SKM-1 treated with dmso at 0.1 percent for 144 hours (cell line): ENCODE measurements around the gene FARS2.

Experiments used
- DNase-seq: peaks from one replicate; lab custom pipeline; 2025; ENCODE audit not compliant: unreplicated experiment; lab: John Stamatoyannopoulos, UW

FARS2 gene

GRCh38 chr6:5746053-5746758 is 484.9 kb downstream of the FARS2 start:
- DNase-seq = no peak

GRCh38 chr6:5746759-5747130 is 485.4 kb downstream of the FARS2 start:
- no peak for DNase-seq

- DNase-seq = no peak
Measured at GRCh38 chr6:5747379-5747778, 486.1 kb downstream of the FARS2 start.

DNA sequence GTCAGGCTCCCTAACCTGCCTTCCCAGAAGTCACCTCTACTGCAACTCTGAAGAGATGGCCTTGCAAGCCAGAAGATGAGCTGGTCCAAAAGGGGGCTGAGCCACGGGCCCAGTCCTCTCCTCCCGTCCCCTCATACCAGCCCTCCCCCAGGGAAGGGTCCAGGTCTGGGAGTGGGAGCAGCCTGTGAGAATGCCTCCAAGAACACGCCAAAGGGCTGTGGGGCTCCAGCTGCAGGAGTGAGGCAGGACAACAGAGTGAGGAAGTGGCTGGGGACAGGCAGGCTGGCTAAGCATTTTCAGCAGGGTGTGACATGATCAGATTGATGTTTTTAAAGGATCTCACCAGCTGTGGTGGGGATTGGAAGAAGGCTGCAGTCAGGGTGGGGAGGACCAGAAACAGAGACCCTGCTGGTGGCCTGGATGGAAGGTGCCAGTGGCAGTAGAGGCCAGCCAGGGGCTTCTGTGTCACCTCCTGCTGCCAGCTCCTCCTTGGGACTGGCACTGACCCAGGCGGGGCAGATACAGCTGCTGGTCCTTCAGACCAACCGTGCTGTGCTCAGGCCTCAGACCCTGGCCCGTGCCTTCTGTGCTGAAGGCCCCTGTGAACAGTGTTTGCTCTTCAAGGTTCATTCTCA is 487.8 kb downstream of the FARS2 start:
- no peak for DNase-seq

GRCh38 chr6:5749651-5750215 is 488.4 kb downstream of the FARS2 start:
- DNase-seq = no peak

GRCh38 chr6:5751525-5752390 is 490.4 kb downstream of the FARS2 start:
- no peak for DNase-seq

- no peak for DNase-seq
Measured at GRCh38 chr6:5752391-5752680, 491.0 kb downstream of the FARS2 start.

- no peak for DNase-seq
Measured at GRCh38 chr6:5753209-5753608, 491.9 kb downstream of the FARS2 start.

- DNase-seq = no peak
Measured at GRCh38 chr6:5754904-5755303, 493.6 kb downstream of the FARS2 start.

DNA sequence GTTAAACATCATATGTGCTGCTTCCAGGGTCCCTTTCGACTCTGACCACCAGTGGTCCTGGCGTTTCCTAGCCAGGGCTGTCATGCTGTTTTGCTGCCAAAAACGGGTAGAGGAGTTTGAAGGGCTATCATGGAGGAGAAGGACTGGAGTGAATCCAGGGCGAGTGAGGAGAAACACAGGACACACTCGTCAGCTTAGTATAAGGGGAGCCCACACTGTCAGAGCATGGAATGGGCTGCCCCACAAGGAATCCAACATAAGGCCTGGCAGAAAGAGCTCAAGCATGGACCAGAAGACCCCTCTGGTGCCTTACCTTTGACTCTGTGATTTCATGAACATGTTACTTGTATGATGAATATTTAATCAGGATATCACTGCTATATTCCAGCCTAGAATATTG is 498.3 kb downstream of the FARS2 start:
- no peak for DNase-seq

DNA sequence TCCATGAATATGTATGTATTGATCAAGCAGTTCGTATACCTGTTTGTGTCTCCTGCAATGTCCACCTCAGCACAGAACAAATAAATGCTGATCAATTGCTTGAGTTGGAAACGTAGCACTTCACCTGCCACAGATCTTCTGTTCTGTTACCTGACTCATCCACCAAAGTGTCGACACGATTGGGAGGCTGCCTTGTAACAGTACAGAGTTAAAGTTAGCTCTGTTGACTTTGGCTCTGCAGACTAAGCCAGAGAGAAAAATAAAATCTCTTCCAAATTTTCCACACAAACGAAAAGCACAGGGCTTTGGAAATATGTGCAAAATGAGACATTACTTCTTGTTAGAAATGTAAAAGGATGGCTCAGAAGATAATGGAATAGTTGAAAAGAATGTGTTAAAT is 500.1 kb downstream of the FARS2 start:
- no peak for DNase-seq

- no peak for DNase-seq
Measured at GRCh38 chr6:5762561-5762968, 501.3 kb downstream of the FARS2 start.

GRCh38 chr6:5763407-5763806 is 502.1 kb downstream of the FARS2 start:
- DNase-seq = no peak

- no peak for DNase-seq
Measured at GRCh38 chr6:5763871-5764270, 502.6 kb downstream of the FARS2 start.

GRCh38 chr6:5764401-5764955 is 503.2 kb downstream of the FARS2 start:
- DNase-seq = no peak

GRCh38 chr6:5765141-5765760 is 503.9 kb downstream of the FARS2 start:
- DNase-seq = no peak

DNA sequence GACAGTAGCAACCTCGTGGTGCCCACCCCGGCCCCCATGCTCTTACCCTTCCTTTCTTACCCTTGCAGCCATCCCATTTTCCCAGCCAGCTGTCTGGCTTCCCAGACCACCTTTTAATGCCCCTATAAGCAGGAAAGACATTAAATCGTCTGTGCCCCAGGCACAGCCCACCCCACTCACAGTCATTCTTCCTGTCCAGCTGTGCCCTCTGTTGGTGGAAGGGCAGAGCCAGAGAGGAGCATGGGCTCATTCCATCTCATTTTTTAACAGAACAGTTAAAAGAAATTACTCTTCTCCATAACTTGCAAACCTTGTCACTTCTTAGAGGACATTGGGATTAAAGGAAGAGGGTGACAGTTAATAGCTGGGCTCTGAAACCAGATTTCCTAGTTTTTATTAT is 504.9 kb downstream of the FARS2 start:
- no peak for DNase-seq

DNA sequence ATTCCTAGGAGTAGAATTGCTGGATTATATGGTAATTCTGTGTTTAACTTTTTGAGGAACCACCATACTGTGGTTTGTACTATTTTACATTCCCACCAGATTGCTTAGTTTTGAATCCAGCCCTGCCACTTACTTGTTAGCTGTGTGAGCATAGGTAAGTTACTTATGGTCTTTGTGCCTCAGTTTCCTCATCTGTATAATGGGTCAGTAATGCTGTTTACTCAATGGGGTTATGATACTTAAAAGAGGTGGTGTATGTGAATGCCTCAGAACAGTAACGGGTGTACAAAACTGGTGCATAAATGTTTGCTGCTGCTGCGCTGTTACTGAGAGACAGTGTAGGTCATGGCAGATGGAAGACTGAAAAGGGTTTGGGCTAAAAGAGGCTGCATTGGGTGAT is 506.2 kb downstream of the FARS2 start:
- no peak for DNase-seq

DNA sequence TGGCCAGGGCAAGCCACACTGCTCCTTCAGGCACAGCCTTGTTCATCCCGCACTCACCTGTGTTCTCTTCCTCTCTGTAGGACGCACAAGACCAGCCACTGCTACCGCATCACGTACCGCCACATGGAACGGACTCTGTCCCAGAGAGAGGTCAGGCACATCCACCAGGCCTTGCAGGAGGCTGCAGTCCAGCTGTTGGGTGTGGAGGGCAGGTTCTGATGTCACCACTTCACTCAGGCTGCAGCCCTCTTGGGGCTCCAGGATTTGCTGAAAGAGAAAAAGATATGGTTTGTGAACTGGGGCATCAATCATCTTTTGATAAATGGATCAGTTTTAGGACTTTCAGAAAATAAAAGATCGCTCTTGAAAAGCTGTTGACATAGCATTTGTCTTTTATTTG is 509.9 kb downstream of the FARS2 start:
- DNase-seq = no peak

- no peak for DNase-seq
Measured at GRCh38 chr6:5771759-5772390, 510.6 kb downstream of the FARS2 start.
